K562 (cell line): ENCODE data around the gene PLIN5. TPM values are rescaled to one million over a fixed set of nuclear protein-coding genes. Genes with fewer than 3 reads are reported as not detected.
A peak's percentile ranks its signal among the peaks of the same experiment; 100 is the strongest.

ENCODE experiments used
- CBX8 ChIP-seq: fragments of 200-600 bp; sonication (generic); IDR thresholded peaks from 2 replicates; pipeline ENCODE4 v1.6.1; 2012; ENCODE audit warnings: borderline replicate concordance, mixed run types, low read depth, mild to moderate bottlenecking, moderate library complexity, mixed read lengths, low read length, control low read depth, inconsistent platforms; ENCODE audit not compliant: poor library complexity, severe bottlenecking; ENCODE audit errors: extremely low read depth
- CCAR2 ChIP-seq: fragments of 200-400 bp; formaldehyde crosslinking; IDR thresholded peaks from 2 replicates; pipeline ENCODE4 v1.6.1; 2017; ENCODE audit warnings: mild to moderate bottlenecking, low read depth, low read length
- E2F4 ChIP-seq: sonication (generic); formaldehyde crosslinking; IDR thresholded peaks from 2 replicates; pipeline ENCODE4 v1.8.0; 2022; ENCODE audit warnings: mild to moderate bottlenecking, low read depth, missing genetic modification reagents
- HBP1 ChIP-seq: fragments of 450-650 bp; formaldehyde crosslinking; IDR thresholded peaks from 2 replicates; pipeline ENCODE4 v1.4.0; 2022; ENCODE audit warnings: missing genetic modification characterization
- HNRNPL ChIP-seq: fragments of 200-400 bp; formaldehyde crosslinking; IDR thresholded peaks from 2 replicates; pipeline ENCODE4 v1.6.1; 2017; ENCODE audit warnings: low read depth, mild to moderate bottlenecking, low read length
- MYBL2 ChIP-seq, 2 experiments: fragments of 450-650 bp in 1 of 2; sonication (generic) in 1 of 2; formaldehyde crosslinking in 1 of 2; IDR thresholded peaks; 2 replicates each; pipeline versions ENCODE4 v1.6.1 to v1.8.1; 2017 to 2022; ENCODE audit warnings: borderline replicate concordance in 1 of 2, inconsistent platforms in 1 of 2, low read depth in 1 of 2, mild to moderate bottlenecking in 1 of 2, missing genetic modification reagents in 1 of 2, moderate library complexity in 1 of 2
- NBN ChIP-seq: fragments of 450-650 bp; IDR thresholded peaks from 2 replicates; pipeline ENCODE4 v1.6.1; 2016; ENCODE audit warnings: low read depth, mild to moderate bottlenecking
- SREBF2 ChIP-seq: sonication (generic); formaldehyde crosslinking; IDR thresholded peaks from 2 replicates; pipeline ENCODE4 v1.4.0; 2020; ENCODE audit warnings: mild to moderate bottlenecking, missing genetic modification reagents
- YY1 ChIP-seq, 3 experiments: IDR thresholded peaks; 2 replicates each; pipeline ENCODE4 v1.6.1; 2011; ENCODE audit warnings: low read length in 2 of 3, mild to moderate bottlenecking in 2 of 3, moderate library complexity in 2 of 3, borderline replicate concordance in 1 of 3, control low read depth in 1 of 3, low read depth in 1 of 3; ENCODE audit not compliant: insufficient read depth in 3 of 3, insufficient replicate concordance in 2 of 3, control insufficient read depth in 1 of 3, insufficient read length in 1 of 3; ENCODE audit errors: extremely low read depth in 1 of 3
- ZBTB7A ChIP-seq: IDR thresholded peaks from 2 replicates; pipeline ENCODE4 v1.6.1; 2011; ENCODE audit warnings: low read depth, mild to moderate bottlenecking, low read length, moderate library complexity, borderline replicate concordance; ENCODE audit not compliant: control insufficient read depth
- ZNF133 ChIP-seq: fragments of 250-450 bp; sonication (Bioruptor Pico); IDR thresholded peaks from 2 replicates; pipeline ENCODE4 v1.4.0; 2020; ENCODE audit warnings: mild to moderate bottlenecking
- ZNF318 ChIP-seq, 2 experiments: fragments of 450-650 bp; IDR thresholded peaks; 2 replicates each; pipeline ENCODE4 v1.6.1; 2016; ENCODE audit warnings: mild to moderate bottlenecking in 2 of 2, borderline replicate concordance in 1 of 2, low read depth in 1 of 2, moderate library complexity in 1 of 2
- polyA plus RNA-seq, 8 experiments: library from polyadenylated mRNA; depleted of rRNA in 4 of 8; stranded (reverse) in 5 of 8; unstranded in 3 of 8; fragments of >200 nt; fragmentation: Nextera tagmentation in 2 of 8; fragmentation: Illumina TruSeq in 1 of 8; extraction: Ambion mirVana in 2 of 8; extraction: Trizol in 1 of 8; gene quantifications; 2 replicates each; pipeline versions ENCODE4 v1.2.1 to v1.2.3, GENCODE V29; 2011 to 2014; ENCODE audit warnings: inconsistent platforms in 1 of 8, missing spikeins in 1 of 8
- total RNA-seq, 7 experiments: library from RNA; depleted of rRNA in 6 of 7; stranded (reverse); fragments of >200 nt in 6 of 7; fragmentation: Illumina TruSeq in 2 of 7; extraction: Trizol in 2 of 7; gene quantifications; 2 replicates each; pipeline versions ENCODE4 v1.2.1 to v1.2.3, GENCODE V29; 2011 to 2021; ENCODE audit warnings: low replicate concordance in 1 of 7

PLIN5 gene
- total and polyA plus RNA-seq, 9 of the 15 experiments (the other 6 are each of a cell fraction or from before 2014, with no cell fraction given) = 0.04 to 1.3 (median 0.50) TPM

GRCh38 chr19:4557971-4558941, 23.2 kb upstream of the PLIN5 start (continued):
- TF ChIP-seq ZNF318 (IDR thresholded peaks at IDR 0.05; ENCODE audit: borderline replicate concordance in 1 of 2, low read depth in 1 of 2) (0 out of 4 replicates have a peak, but pooled peaks of 1 of the 2 experiments have one; percentile 6), ZNF133 (CRISPR knock-in tag) (no peak), CBX8 (no peak), ZBTB7A (peak; percentile 74; the same call in 1 of the 2 replicates), MYBL2 (IDR thresholded peaks at IDR 0.05; ENCODE audit: low read depth) (no peak), MYBL2 (CRISPR knock-in tag; IDR thresholded peaks at IDR 0.05; ENCODE audit: borderline replicate concordance) (no peak), E2F4 (CRISPR knock-in tag) (no peak), NBN (0 out of 2 replicates have a peak, but pooled peaks have one; percentile 8), SREBF2 (CRISPR knock-in tag) (no peak), HNRNPL (no peak), HBP1 (CRISPR knock-in tag) (no peak), YY1 (IDR thresholded peaks at IDR 0.05; ENCODE audit: borderline replicate concordance in 1 of 3, control insufficient read depth in 1 of 3, extremely low read depth in 1 of 3, insufficient read depth in 3 of 3, insufficient read length in 1 of 3, insufficient replicate concordance in 2 of 3, low read depth in 1 of 3, low read length in 2 of 3) (peak in 1 of 3 experiments; percentile 0), CCAR2 (no peak)
